ENCODE results near the gene ADAMTS9. TPM values are rescaled to one million over a fixed set of nuclear protein-coding genes. Genes with fewer than 3 reads are reported as not detected.

ADAMTS9 gene
- total and polyA plus RNA-seq, 2 experiments from 2014 or later, result 0.31 to 0.81 TPM

DNA sequence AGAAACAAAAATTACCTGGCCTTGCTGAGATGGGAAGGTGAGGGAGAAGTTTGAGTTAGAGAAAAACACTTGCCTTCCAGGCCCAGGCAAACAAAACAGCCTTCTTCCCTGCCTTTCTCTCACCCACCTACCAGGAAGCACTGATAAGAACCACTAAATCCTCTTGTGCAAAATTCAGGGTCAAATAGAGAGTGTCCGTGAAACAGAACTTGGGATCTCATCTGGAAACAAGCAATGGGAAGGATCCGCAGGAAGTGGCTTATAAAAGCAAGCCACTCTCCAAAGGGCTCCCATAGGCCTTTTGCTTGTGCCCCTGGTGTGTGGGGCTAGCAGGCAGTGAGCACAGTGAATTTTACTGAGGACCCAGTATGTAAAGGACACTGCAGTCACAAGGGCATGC lies 11.0 kb downstream of the ADAMTS9 start:
- Histone ChIP-seq H3K36me3 (ENCODE audit: insufficient read depth) (no peaks in the 10 kb centered on the region), H2AFZ (no peak overlapping the region), H3K9me2 (ENCODE audit: insufficient read depth) (no peaks in the 10 kb centered on the region), H3F3A (replicated peaks; ENCODE audit: low read depth) (no peaks in the 10 kb centered on the region), H3K27ac (ENCODE audit: low read depth) (no peak overlapping the region), H3K79me2 (replicated peaks; ENCODE audit: insufficient read depth) (no peaks in the 10 kb centered on the region), H3K4me2 (no peak overlapping the region), H4K20me1 (replicated peaks; ENCODE audit: insufficient read depth) (no peaks in the 10 kb centered on the region), H3K4me3 (no peak overlapping the region), H3K4me1 (ENCODE audit: insufficient read depth) (peaks cover 38% of the 10 kb centered on the region), H3K27me3 (ENCODE audit: insufficient read depth) (peaks cover 48% of the 10 kb centered on the region)
- Mint-ChIP-seq H3K36me3 (ENCODE audit: low read depth) (no peaks in the 10 kb centered on the region), H3K4me1 (peaks cover 37% of the 10 kb centered on the region), H3K4me3 (no peak overlapping the region), H3K27me3 (ENCODE audit: insufficient read depth, low read depth, poor library complexity) (peaks cover 32% of the 10 kb centered on the region), H3K27ac (no peak overlapping the region), H3K9me3 (no peaks in the 10 kb centered on the region)
- ATAC-seq (no peak), DNase-seq (ENCODE audit: low spot score) (no peak)
- TF ChIP-seq CREB1 (CRISPR knock-in tag; IDR thresholded peaks at IDR 0.05; ENCODE audit: low read depth), result no peak
- TF ChIP-seq, protein P1, sequence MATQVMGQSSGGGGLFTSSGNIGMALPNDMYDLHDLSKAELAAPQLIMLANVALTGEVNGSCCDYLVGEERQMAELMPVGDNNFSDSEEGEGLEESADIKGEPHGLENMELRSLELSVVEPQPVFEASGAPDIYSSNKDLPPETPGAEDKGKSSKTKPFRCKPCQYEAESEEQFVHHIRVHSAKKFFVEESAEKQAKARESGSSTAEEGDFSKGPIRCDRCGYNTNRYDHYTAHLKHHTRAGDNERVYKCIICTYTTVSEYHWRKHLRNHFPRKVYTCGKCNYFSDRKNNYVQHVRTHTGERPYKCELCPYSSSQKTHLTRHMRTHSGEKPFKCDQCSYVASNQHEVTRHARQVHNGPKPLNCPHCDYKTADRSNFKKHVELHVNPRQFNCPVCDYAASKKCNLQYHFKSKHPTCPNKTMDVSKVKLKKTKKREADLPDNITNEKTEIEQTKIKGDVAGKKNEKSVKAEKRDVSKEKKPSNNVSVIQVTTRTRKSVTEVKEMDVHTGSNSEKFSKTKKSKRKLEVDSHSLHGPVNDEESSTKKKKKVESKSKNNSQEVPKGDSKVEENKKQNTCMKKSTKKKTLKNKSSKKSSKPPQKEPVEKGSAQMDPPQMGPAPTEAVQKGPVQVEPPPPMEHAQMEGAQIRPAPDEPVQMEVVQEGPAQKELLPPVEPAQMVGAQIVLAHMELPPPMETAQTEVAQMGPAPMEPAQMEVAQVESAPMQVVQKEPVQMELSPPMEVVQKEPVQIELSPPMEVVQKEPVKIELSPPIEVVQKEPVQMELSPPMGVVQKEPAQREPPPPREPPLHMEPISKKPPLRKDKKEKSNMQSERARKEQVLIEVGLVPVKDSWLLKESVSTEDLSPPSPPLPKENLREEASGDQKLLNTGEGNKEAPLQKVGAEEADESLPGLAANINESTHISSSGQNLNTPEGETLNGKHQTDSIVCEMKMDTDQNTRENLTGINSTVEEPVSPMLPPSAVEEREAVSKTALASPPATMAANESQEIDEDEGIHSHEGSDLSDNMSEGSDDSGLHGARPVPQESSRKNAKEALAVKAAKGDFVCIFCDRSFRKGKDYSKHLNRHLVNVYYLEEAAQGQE (IDR thresholded peaks at IDR 0.05; ENCODE audit: unreplicated experiment), result no peak
- TF ChIP-seq EZH2phosphoT487 (IDR thresholded peaks at IDR 0.05; ENCODE audit: unreplicated experiment), result no peak
- no peak for TF ChIP-seq POLR2AphosphoS5 (IDR thresholded peaks at IDR 0.05; ENCODE audit: low read depth)
- TF ChIP-seq JUNB (IDR thresholded peaks at IDR 0.05; ENCODE audit: unreplicated experiment), result no peak
- TF ChIP-seq, protein P2, sequence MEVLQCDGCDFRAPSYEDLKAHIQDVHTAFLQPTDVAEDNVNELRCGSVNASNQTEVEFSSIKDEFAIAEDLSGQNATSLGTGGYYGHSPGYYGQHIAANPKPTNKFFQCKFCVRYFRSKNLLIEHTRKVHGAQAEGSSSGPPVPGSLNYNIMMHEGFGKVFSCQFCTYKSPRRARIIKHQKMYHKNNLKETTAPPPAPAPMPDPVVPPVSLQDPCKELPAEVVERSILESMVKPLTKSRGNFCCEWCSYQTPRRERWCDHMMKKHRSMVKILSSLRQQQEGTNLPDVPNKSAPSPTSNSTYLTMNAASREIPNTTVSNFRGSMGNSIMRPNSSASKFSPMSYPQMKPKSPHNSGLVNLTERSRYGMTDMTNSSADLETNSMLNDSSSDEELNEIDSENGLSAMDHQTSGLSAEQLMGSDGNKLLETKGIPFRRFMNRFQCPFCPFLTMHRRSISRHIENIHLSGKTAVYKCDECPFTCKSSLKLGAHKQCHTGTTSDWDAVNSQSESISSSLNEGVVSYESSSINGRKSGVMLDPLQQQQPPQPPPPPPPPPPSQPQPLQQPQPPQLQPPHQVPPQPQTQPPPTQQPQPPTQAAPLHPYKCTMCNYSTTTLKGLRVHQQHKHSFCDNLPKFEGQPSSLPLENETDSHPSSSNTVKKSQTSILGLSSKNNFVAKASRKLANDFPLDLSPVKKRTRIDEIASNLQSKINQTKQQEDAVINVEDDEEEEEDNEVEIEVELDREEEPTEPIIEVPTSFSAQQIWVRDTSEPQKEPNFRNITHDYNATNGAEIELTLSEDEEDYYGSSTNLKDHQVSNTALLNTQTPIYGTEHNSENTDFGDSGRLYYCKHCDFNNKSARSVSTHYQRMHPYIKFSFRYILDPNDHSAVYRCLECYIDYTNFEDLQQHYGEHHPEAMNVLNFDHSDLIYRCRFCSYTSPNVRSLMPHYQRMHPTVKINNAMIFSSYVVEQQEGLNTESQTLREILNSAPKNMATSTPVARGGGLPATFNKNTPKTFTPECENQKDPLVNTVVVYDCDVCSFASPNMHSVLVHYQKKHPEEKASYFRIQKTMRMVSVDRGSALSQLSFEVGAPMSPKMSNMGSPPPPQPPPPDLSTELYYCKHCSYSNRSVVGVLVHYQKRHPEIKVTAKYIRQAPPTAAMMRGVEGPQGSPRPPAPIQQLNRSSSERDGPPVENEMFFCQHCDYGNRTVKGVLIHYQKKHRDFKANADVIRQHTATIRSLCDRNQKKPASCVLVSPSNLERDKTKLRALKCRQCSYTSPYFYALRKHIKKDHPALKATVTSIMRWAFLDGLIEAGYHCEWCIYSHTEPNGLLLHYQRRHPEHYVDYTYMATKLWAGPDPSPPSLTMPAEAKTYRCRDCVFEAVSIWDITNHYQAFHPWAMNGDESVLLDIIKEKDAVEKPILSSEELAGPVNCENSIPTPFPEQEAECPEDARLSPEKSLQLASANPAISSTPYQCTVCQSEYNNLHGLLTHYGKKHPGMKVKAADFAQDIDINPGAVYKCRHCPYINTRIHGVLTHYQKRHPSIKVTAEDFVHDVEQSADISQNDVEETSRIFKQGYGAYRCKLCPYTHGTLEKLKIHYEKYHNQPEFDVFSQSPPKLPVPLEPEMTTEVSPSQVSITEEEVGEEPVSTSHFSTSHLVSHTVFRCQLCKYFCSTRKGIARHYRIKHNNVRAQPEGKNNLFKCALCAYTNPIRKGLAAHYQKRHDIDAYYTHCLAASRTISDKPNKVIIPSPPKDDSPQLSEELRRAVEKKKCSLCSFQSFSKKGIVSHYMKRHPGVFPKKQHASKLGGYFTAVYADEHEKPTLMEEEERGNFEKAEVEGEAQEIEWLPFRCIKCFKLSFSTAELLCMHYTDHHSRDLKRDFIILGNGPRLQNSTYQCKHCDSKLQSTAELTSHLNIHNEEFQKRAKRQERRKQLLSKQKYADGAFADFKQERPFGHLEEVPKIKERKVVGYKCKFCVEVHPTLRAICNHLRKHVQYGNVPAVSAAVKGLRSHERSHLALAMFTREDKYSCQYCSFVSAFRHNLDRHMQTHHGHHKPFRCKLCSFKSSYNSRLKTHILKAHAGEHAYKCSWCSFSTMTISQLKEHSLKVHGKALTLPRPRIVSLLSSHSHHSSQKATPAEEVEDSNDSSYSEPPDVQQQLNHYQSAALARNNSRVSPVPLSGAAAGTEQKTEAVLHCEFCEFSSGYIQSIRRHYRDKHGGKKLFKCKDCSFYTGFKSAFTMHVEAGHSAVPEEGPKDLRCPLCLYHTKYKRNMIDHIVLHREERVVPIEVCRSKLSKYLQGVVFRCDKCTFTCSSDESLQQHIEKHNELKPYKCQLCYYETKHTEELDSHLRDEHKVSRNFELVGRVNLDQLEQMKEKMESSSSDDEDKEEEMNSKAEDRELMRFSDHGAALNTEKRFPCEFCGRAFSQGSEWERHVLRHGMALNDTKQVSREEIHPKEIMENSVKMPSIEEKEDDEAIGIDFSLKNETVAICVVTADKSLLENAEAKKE (CRISPR knock-in tag; IDR thresholded peaks at IDR 0.05), result no peak
- TF ChIP-seq NANOG (IDR thresholded peaks at IDR 0.05; ENCODE audit: borderline replicate concordance), result no peak
- TF ChIP-seq ZNF114 (CRISPR knock-in tag; IDR thresholded peaks at IDR 0.05), result no peak
- no peak for TF ChIP-seq ZNF331 (CRISPR knock-in tag; IDR thresholded peaks at IDR 0.05; ENCODE audit: low read depth)
- no peak for TF ChIP-seq EZH2 (IDR thresholded peaks at IDR 0.05; ENCODE audit: low read depth, unreplicated experiment)
- TF ChIP-seq STAT1 (IDR thresholded peaks at IDR 0.05; ENCODE audit: unreplicated experiment), result no peak
- TF ChIP-seq, protein P3, sequence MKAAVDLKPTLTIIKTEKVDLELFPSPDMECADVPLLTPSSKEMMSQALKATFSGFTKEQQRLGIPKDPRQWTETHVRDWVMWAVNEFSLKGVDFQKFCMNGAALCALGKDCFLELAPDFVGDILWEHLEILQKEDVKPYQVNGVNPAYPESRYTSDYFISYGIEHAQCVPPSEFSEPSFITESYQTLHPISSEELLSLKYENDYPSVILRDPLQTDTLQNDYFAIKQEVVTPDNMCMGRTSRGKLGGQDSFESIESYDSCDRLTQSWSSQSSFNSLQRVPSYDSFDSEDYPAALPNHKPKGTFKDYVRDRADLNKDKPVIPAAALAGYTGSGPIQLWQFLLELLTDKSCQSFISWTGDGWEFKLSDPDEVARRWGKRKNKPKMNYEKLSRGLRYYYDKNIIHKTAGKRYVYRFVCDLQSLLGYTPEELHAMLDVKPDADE (IDR thresholded peaks at IDR 0.05), result no peak
- TF ChIP-seq, protein P4, sequence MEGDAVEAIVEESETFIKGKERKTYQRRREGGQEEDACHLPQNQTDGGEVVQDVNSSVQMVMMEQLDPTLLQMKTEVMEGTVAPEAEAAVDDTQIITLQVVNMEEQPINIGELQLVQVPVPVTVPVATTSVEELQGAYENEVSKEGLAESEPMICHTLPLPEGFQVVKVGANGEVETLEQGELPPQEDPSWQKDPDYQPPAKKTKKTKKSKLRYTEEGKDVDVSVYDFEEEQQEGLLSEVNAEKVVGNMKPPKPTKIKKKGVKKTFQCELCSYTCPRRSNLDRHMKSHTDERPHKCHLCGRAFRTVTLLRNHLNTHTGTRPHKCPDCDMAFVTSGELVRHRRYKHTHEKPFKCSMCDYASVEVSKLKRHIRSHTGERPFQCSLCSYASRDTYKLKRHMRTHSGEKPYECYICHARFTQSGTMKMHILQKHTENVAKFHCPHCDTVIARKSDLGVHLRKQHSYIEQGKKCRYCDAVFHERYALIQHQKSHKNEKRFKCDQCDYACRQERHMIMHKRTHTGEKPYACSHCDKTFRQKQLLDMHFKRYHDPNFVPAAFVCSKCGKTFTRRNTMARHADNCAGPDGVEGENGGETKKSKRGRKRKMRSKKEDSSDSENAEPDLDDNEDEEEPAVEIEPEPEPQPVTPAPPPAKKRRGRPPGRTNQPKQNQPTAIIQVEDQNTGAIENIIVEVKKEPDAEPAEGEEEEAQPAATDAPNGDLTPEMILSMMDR (conservative IDR thresholded peaks at IDR 0.05; ENCODE audit: low read depth in 2 of 2), result no peak
